GM19328 (cell line): ENCODE data around the gene MIB2.
"Not testable (repeated sequence)": the region's sequence is repeated elsewhere in the genome, so short reads cannot be mapped to it uniquely, and the experiment has no call there.

ENCODE experiments used
- ATAC-seq: cut with Tn5 transposase; IDR thresholded peaks from one replicate; pipeline ENCODE4 v1.9.1; 2021; ENCODE audit warnings: mild to moderate bottlenecking, moderate library complexity; ENCODE audit not compliant: unreplicated experiment

MIB2 gene

DNA sequence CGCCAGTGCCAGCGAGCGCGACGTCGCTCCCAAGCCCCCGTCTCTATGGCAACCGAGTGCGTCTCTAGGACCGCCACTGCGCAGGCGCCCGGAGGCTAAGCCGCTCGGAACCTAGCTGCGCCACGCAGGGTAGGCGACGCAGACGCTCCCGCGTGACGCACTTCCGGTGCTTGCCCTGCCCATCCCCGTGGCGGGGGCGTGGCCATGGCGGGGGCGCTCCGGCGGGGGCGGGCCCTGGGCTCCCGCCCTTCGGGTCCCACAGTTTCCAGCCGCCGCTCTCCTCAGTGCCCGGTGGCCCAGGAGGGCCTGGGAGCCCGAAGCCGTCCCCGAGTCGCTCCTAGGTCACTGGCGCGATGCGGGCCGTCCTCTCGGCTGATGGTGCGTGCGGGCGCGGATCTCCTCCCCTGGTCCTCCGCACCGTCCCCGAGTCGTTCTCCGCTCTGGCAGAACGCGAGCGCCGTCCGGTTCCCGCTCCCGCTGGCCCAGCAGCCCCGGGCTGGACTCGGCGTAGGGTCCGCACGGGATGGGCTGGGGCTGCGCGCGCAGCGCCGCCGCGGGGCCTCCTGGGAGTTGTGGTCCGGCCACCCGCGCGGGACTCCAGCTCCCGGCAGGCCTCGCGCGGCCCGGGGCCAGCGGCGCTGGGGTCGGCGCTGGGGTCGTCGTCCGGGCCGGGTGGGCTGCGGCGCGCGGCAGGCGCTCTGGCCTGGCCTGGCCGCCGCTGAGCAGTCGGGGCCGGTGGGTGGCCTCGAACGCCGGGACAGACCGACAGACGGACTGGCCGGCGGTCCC is at the start of gene MIB2:
TSS of gene MIB2 (plus strand) at position 245 of the 789 bp plus-strand sequence. CDS start 7,953 bp downstream, outside the sequence.
- ATAC-seq = peak; percentile 74

DNA sequence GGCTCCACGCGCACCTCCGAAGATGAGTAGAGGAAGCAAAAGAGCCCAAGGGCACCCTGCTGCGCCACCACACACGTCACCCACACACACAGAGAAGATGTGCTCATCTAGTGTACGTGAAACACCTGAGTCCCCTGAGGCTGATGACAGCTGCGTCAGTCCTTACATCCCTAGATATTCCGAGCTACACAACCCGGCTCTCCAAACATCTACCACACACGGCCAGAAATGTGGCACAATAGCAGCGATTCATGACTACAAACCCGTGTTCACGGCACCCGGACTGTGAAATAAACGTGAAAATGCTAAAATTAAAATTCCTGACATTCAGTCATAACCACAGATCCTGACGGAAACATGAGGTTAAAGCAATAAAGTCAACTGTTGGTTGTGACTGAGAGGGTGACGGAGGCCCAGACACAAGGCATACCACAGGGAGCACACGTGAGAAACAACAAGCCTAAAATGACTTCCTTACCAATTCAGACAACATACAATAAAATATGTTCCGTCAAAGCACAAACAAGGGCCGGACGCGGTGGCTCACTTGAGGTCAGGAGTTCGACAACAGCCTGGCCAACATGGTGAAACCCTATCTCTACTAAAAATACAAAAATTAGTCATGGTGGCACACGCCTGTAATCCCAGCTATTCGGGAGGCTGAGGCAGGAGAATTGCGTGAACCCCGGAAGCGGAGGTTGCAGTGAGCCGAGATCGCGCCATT is 48.0 kb upstream of the MIB2 start:
- ATAC-seq = no peak

DNA sequence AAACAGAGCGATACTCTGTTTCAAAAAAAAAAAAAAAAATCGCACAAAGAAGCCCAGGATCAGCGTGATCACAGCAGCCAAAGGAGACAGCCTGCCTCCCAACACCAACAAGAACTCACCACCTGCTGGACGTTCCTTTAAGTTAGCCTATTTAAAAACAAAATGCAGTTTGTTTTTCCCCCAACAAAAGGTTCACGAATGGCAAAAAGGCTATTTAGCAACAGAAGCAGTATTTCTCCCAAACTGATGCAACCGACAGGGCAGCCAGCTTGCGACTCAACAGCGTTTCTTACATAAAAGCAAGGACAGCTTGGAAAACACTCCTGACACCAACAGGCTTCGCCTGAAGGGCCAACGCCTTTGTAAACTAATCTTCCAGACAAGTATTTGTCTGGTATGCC is 47.4 kb upstream of the MIB2 start:
- no peak for ATAC-seq

DNA sequence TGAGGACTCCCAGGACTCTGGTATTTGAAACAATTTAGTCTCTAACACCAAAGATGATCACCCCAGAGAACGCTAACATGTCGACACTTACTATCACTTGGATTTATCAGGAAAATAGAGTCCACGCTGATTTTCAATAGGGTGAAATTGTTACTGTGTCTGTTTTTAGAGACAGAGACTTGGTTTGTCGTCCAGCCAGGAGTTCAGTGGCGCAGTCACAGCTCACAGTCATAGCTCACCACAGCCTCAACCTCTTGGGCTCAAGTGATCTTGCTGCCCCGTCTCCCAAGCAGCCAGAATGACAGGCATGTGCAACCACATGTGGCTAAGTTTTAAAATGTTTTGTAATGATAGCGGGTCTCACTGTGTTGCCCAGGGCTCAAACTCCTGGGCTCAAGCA is 46.0 kb upstream of the MIB2 start:
- ATAC-seq = no peak

DNA sequence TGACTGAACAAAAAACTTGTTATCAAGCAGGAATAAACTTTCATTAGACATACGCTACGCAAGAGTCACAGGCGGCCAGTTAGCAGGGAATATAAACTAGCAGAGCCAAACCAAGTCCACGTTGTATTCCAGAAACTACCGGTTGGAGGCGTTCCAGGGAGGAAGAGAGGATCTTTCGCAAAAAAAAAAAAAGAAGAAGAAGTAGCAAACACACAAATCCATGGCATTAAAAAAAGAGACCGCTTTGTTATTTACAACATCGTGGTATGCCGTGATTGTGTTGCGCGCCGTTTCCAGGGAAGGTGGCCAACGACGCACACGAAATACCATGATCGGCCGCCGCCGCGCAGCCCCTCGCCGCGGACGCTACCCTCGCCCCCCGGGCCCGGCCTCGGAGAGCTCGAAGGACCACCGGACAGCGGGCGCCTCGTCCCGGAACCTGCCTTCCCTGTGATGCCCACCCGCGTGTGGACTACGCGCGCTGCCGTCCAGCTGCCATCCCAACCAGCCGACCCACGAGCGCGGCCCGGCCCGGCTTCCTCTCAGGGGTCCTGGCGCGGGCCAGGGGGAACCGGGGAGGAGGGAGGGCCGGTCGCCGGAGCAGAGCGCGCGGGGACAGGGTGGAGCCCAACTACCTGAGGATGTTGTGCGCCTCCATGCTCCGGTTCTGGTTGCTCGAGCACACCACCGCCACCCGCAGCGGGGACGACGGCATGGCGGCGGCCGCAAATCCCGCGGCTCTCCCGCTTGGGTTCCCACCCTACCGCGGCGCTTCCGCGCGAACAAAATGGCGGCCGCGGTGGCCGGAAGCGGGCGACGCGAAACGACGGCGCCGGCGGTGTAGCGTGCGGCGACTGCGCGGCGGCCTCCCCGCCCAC is 41.2 kb upstream of the MIB2 start:
- ATAC-seq = peak; percentile 58

DNA sequence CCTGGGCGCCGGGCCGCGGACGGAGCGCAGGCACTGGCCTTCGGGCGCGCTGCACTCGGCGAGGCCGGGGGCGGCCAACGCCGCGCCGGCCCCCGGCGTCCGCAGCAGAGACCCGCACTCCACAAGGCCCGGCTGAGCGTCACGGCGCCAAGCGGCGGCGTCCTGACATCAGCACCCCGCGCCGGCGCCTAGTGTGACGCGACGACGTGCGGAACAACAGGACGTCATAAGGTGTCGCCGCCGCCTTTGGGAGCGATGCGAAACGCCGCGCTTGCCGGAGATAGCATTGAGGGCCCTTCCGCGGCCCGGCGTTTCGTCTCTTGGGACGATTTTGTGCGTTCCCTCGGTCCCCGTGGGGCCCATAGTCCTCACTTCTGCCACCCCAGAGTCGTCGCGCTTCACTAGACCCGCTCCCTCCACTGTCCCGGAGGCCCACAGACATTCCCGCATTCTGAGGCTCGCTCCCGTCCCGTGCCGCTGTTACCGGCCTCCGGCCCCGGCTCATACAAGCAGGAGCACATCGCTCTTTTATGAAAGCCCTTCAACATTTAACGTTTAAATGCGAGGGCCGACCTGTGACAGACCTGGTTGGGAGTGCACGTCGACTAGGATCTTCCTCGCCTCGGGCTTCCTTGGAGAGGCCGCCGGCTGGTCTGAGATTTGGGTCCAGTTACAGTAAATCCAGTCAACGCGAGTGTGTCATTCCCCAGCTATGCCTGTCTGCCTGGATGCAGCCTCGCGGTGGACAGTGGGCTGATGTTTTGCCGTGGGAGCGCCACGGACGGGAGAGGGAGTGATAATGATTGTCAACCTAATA is 40.4 kb upstream of the MIB2 start, which contains the start of gene SSU72:
TSS of gene SSU72 (minus strand) at position 143 of the 817 bp plus-strand sequence. CDS start 306 bp downstream, outside the sequence.
- ATAC-seq = peak; percentile 81

DNA sequence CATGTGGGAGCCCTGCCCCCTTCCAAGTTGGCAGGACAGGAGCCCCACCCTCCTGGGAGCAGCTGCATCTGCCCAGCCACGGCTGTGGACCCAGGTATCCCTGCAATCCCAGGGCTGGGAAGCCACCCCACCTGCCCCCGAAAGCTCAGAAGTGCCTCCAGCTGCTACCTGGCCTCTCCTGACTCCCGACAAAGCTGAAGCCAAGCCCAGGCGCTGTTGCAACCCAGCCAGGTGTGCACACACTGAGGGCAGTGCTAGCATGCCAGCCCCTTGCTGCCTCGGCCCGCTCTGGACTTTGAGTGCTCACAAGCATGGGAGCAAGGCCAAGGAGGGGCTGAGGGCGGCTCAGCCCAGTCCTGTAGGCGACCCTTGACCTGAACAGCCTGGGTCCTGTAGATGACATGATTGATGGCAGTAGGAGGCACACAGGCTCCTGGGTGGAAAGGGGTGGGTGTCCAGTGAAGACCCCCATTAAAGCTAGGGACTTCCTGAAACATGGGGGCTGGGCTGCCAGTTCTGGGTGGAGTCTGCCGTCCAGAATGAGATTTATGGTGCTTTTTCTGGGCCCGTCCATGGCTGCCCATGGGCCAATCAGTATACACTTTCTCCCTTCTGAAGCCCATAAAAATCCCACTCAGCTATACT is 37.8 kb upstream of the MIB2 start:
- no peak for ATAC-seq

DNA sequence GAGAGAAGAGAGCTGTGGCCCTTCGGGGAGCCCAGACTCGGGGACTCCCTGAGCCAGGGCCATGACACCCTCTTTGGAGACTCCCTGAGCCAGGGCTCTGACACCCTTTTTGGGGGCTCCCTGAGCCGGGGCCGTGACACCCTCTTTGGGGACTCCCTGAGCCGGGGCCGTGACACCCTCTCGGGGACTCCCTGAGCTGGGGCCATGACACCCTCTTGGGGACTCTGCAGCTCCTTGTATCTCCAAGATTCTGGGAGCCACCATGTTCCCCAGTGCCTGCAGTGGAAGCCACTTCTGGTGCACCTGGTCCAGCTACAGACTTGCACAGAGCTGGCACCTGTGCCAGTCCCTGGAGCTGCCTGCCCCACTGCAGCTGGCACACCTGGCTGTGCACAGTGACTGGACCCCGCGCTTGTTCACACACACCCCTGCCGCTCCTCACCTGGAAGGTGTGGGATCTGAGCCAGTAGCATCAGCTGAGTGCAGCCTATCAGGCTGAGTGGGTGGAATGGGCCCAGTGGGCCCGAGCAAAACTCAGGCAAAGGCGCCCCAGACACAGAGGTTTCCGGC is 36.8 kb upstream of the MIB2 start:
- ATAC-seq = no peak

DNA sequence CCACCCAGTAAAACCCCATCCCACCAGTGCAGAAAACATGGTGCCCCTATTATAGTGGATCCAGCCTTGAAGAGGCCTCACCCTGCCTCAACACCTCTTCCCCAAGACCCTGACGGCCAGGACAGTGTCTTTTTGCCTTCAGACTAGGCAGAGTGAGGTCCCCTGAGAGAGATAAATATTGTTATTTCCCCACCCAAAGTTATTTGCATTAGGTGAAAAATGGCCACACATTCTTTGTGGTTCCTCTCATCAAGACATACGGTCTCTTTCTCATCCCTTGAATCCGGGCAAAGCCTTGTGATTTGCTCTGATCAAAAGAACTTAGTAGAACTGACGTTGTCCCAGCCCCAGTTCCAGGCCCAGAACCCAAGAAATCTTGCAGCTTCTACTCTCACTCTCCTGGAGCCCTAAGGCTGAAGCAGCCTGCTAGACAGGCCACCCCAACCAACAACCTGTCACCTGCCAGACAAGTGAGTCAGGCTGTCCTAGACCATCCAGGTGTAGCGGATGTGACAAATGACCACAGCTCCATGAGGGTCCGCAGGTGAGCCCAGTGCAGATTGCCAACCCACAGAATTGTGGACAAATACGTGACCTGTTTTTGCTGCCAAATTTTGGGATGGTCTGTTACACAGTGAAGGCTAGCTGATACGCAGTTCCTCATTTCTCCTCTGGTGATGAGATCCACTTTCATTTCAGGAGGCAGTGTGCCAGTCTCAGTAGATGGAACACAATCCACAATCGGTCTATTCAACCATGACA is 32.5 kb upstream of the MIB2 start:
- ATAC-seq = no peak

DNA sequence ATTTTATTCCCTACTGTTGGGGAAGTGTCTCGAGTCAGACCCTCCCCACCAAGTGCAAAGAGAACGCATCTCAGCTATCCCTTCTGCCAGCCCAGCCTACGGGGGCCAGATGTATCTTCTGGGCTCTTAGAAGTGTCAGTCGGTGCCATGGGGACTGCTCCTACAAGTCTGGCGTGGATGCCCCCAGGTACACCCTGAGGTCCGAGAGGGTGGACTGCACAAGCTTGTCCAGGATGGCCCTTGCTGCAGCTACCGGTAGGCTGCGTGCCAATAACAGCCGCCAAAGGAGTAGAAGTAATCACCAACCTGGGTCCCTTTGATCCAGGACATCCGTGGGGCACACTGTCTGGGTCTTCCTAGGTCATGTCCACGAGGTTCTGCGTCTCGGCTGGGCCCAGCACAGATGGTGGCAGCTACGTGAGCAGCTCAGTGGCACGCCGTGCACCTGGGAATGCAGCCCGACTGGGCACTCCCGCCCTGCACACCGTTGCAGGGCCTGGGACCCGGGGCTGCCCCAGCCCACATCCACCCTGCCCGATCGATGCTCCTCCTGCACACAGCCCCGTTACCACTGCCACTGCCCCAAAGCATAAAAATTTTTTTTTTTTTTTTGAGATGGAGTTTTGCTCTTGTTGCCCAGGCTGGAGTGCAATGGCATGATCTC is 31.8 kb upstream of the MIB2 start:
- ATAC-seq = no peak

DNA sequence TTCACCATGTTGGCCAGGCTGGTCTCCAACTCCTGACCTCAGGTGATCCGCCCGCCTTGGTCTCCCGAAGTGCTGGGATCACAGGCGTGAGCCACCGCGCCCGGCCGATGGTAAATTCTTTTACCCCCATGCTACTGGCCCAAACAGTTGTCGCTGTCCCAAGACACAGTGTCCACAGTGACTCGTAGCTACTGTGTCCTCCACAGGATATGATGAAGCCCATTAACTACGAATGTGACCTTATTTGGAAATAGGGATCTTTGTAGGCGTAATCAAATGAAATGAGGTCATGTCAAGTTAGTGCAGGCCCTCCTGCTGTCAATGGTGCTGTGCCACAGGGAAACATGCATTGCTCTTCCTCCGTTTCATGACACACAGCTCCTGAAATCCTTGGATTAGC is 23.8 kb upstream of the MIB2 start:
- no peak for ATAC-seq

DNA sequence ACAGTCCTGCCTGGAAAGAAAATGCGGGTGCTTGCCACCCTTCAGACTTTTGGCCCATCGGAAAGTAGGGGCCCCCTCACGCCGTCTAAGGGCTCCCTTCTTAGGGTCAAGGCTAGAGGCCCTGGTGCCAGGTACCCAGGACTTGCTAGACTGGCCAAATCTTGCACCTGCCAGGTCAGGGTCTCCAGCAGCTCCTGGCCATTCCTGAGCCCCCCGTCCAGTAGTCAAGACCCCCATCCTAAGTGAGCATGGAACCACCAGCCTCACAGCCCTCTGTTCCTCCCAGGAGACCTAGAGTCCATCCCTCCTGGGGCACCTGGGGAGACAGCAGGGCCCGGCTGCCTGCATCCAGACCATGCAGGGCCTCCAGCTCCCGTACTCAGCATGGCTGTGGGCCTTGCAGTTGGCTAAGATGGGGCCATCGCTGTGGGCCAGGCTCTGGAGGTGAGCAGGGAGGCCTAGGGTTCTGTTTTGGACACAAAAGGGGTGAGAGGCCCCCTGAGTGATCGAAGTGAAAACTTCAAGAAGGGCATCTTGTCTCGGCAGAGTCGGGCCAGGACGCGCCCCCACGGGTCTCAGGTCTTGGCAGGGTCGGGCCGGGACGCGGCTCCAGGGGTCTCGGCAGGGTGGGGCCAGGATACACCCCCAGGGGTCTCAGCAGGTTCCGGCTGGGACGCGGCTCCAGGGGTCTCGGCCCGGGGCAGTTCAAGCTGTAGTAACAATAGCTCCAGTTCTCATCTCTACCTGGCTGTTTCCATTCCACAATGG is 21.3 kb upstream of the MIB2 start:
- ATAC-seq = no peak

DNA sequence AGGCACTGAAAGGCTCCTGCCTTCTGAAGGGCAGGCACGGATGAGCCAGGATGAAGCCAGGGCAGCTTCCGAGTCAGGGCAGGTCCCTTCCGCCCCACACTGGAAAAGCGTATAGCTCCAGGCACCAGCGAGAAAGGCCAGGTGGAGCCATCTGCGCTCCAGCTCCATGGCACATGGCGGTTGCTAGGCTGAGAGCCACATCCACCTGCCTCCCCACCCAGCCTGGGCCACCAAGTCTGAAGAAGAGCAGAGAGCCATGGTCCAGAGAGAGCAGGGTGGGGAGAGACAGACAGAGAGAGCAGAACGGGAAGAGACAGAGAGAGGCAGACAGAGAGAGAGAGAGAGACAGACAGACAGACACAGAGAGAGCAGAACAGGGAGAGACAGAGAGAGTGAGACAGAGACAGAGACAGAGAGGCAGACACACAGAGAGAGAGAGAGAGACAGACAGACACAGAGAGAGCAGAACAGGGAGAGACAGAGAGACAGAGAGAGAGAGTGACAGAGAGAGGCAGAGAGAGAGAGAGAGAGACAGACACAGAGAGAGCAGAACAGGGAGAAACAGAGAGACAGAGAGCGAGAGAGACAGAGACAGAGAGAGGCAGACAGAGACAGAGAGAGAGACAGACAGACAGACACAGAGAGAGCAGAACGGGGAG is 20.6 kb upstream of the MIB2 start:
- ATAC-seq = no peak

DNA sequence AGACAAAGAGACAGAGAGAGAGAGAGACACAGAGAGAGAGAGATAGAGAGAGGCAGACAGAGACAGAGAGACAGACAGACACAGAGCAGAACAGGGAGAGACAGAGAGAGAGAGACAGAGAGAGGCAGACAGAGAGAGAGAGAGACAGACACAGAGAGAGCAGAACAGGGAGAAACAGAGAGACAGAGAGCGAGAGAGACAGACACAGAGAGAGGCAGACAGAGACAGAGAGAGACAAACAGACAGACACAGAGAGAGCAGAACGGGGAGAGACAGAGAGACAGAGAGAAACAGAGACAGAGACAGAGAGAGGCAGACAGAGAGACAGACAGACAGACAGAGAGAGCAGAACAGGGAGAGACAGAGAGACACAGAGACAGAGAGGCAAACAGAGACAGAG is 20.0 kb upstream of the MIB2 start:
- ATAC-seq = not testable (repeated sequence)

DNA sequence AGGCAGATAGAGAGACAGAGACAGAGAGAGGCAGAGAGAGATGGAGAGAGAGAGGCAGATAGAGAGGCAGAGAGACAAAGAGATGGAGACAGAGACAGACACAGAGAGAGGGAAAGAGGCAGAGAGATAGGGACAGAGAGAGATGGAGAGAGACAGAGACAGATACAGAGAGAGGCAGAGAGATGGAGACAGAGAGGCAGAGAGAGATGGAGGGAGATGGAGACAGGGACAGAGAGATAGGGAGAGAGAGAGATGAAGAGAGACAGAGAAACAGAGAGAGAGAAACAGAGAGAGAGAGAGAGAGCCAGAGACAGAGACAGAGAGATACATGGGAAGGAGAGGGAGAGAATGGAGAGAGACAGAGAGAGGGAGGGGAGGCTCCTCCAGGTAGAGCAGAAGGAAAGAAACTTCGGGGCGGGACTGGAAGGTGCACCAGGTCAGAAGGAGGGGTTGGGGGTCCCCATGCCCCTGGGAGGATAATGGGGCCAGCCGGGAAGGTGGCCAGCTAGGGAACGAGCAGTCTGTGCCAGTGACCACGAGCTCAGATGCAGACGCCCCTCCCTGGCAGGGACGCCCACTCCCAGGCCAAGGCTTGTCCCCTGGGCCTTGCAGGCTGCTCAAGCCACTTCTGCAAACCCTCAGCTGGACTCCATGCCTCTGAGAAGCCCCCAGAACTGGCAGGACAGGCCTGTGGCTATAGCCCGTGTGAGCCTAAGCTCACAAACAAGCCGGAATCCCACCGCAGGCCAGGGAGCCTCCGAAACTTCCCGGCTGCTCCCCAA is 18.6 kb upstream of the MIB2 start:
- ATAC-seq = no peak

DNA sequence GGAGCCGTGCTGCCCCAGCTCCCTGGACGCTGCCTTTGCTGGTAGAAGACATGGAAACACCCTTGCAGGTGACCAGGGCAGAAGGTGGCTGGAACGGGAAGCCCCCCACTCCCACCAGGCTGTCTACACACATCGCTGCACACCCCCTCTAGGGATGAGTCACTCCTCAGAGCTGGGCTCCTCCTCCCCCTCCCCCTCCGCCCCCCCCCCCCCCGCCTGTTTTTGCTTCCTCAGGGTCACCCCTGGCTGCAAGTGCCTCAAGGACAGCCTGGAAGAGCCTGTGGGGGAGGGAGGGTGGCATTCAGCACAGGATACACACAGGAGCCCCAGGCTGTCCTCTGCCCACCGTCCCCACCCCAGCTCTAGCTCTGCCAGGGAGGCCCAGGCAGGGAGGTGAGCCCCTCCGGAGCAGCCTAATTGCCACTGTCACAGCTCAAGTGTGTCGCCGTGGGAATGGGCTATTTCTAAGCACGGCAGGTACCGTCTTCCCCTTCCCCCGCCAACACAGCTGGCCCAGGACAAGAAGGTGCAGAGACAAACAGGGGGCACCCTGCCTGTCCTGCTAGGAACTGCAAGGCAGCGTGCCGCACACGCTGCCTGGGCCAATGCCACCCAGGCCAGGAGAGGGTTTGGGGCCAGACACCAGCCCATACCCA is 17.9 kb upstream of the MIB2 start:
- no peak for ATAC-seq
